PFSK-1 (cell line): ENCODE measurements around the gene GMDS.

Source experiments
- FOXP2 ChIP-seq: optimal IDR thresholded peaks from 2 replicates; pipeline ENCODE3; 2011; ENCODE audit warnings: borderline replicate concordance, control low read depth, inconsistent platforms; ENCODE audit not compliant: insufficient read depth; ENCODE audit errors: extremely low read length, extremely low read depth
- POLR2AphosphoS5 ChIP-seq: IDR thresholded peaks from 2 replicates; pipeline ENCODE4 v1.6.1; 2012; ENCODE audit warnings: low read depth, mild to moderate bottlenecking, control low read depth, low read length, moderate library complexity
- REST ChIP-seq, 2 experiments: IDR thresholded peaks; 2 replicates each; pipeline versions ENCODE4 v1.6.1 to v1.8.0; 2011 to 2012; ENCODE audit warnings: low read depth in 2 of 2, low read length in 2 of 2, control low read depth in 1 of 2, inconsistent platforms in 1 of 2, mild to moderate bottlenecking in 1 of 2, moderate library complexity in 1 of 2; ENCODE audit not compliant: insufficient read depth in 1 of 2
- SIN3A ChIP-seq: IDR thresholded peaks from 2 replicates; pipeline ENCODE4 v1.6.1; 2012; ENCODE audit warnings: mild to moderate bottlenecking, low read length, moderate library complexity, borderline replicate concordance; ENCODE audit not compliant: insufficient read depth
- TAF1 ChIP-seq: IDR thresholded peaks from 2 replicates; pipeline ENCODE4 v1.6.1; 2012; ENCODE audit warnings: low read length, control low read depth, borderline replicate concordance; ENCODE audit not compliant: insufficient read depth

The GMDS gene

GRCh38 chr6:1729750-1730140, 515.7 kb downstream of the GMDS start:
- TF ChIP-seq FOXP2 (no peak), REST (IDR thresholded peaks at IDR 0.05; ENCODE audit: insufficient read depth in 1 of 2, low read depth in 2 of 2, low read length in 2 of 2) (no peak), SIN3A (no peak), TAF1 (no peak), POLR2AphosphoS5 (no peak)

GRCh38 chr6:1729133-1729749, 516.2 kb downstream of the GMDS start:
- TF ChIP-seq POLR2AphosphoS5, result no peak
- TF ChIP-seq REST (IDR thresholded peaks at IDR 0.05; ENCODE audit: insufficient read depth in 1 of 2, low read depth in 2 of 2, low read length in 2 of 2), result no peak
- no peak for TF ChIP-seq TAF1
- TF ChIP-seq SIN3A, result no peak
- TF ChIP-seq FOXP2, result no peak

DNA sequence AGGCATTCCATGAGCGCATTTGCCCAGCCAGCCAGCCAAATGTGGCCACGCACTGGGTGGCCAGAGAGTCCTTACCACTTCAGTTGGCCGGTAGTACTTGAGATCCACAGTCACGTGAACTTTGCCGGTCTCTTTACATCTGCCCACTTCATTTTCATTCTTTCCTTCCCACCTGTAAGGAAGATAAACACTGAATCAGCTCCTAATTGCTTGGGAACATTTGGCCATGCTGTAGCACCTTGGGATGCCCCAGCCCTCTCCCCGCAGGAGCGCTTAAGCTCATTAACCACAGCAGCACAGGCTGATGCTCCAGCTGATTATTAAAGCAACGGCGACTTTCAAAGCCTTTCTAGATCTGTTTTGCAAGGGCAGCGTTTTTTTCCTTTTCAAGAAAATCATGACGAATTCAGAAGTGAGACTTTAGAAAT, 519.0 kb downstream of the GMDS start:
- TF ChIP-seq SIN3A (no peak), FOXP2 (no peak), TAF1 (no peak), REST (IDR thresholded peaks at IDR 0.05; ENCODE audit: insufficient read depth in 1 of 2, low read depth in 2 of 2, low read length in 2 of 2) (no peak), POLR2AphosphoS5 (no peak)

DNA sequence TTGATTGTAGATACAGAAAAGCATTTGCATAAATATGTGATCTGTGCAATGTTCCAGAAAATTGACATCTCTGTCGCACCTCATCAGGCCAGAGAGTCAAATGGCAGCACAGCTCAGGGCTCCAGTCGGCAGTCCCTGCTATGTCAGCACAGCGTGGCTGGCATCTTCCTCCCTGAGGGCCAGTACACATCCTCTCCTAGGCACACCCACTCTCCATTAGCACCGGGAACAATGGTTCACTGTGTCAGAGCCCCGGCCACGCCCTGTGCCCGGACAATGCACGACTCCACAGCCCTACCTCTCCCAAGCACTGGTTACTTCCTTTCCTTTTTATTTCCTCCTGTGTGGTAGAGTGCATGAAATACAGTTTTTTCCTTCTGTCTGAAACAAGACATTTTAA, 520.8 kb downstream of the GMDS start:
- TF ChIP-seq REST (IDR thresholded peaks at IDR 0.05; ENCODE audit: insufficient read depth in 1 of 2, low read depth in 2 of 2, low read length in 2 of 2), result no peak
- TF ChIP-seq FOXP2, result peak; percentile 64
- TF ChIP-seq TAF1, result no peak
- TF ChIP-seq SIN3A, result no peak
- TF ChIP-seq POLR2AphosphoS5, result no peak

GRCh38 chr6:1724124-1724523, 521.3 kb downstream of the GMDS start:
- TF ChIP-seq FOXP2 (no peak), POLR2AphosphoS5 (no peak), REST (IDR thresholded peaks at IDR 0.05; ENCODE audit: insufficient read depth in 1 of 2, low read depth in 2 of 2, low read length in 2 of 2) (no peak), TAF1 (no peak), SIN3A (no peak)
